ENCODE results near the gene SGO2.

GRCh38 chr2:200593905-200594304, 67.9 kb downstream of the SGO2 start:
- TF ChIP-seq ARNTL (CRISPR knock-in tag; IDR thresholded peaks at IDR 0.05; ENCODE audit: borderline replicate concordance, low read depth) (no peak), ZNF8 (CRISPR knock-in tag; IDR thresholded peaks at IDR 0.05) (no peak), ZFP3 (CRISPR knock-in tag; IDR thresholded peaks at IDR 0.05) (no peak)

Data from SK-N-SH treated with all-trans-retinoic acid at 6 μM for 48 hours (cell line).